HEK293 (cell line): ENCODE measurements around the gene SLC6A6.

Source experiments
- TSHZ1 ChIP-seq: fragments of 450-650 bp; formaldehyde crosslinking; IDR thresholded peaks from 2 replicates; pipeline ENCODE4 v1.5.1; 2016; ENCODE audit warnings: missing biosample characterization, missing genetic modification characterization, borderline replicate concordance
- ZBTB20 ChIP-seq: fragments of 450-650 bp; formaldehyde crosslinking; IDR thresholded peaks from 2 replicates; pipeline ENCODE4 v1.5.1; 2016; ENCODE audit warnings: missing biosample characterization, missing genetic modification characterization
- ZNF114 ChIP-seq: fragments of 450-650 bp; formaldehyde crosslinking; IDR thresholded peaks from 2 replicates; pipeline ENCODE4 v1.5.0; 2017; ENCODE audit warnings: missing biosample characterization, missing genetic modification characterization
- ZNF23 ChIP-seq: fragments of 450-650 bp; formaldehyde crosslinking; IDR thresholded peaks from 2 replicates; pipeline ENCODE4 v1.5.1; 2016; ENCODE audit warnings: missing biosample characterization, missing genetic modification characterization, borderline replicate concordance
- ZNF670 ChIP-seq: fragments of 450-650 bp; formaldehyde crosslinking; IDR thresholded peaks from 2 replicates; pipeline ENCODE4 v1.5.1; 2016; ENCODE audit warnings: missing biosample characterization, missing genetic modification characterization, low read depth
- TF ChIP-seq, protein P1 (sequence below): fragments of 450-650 bp; formaldehyde crosslinking; IDR thresholded peaks from 2 replicates; pipeline ENCODE4 v1.5.1; 2016; ENCODE audit warnings: missing biosample characterization, missing genetic modification characterization
- TF ChIP-seq, protein P2 (sequence below): fragments of 450-650 bp; formaldehyde crosslinking; IDR thresholded peaks from 2 replicates; pipeline ENCODE4 v1.5.1; 2017; ENCODE audit warnings: missing biosample characterization, missing genetic modification characterization

GRCh38 chr3:14536055-14536815, 133.8 kb downstream of the SLC6A6 start:
- TF ChIP-seq, protein P1, sequence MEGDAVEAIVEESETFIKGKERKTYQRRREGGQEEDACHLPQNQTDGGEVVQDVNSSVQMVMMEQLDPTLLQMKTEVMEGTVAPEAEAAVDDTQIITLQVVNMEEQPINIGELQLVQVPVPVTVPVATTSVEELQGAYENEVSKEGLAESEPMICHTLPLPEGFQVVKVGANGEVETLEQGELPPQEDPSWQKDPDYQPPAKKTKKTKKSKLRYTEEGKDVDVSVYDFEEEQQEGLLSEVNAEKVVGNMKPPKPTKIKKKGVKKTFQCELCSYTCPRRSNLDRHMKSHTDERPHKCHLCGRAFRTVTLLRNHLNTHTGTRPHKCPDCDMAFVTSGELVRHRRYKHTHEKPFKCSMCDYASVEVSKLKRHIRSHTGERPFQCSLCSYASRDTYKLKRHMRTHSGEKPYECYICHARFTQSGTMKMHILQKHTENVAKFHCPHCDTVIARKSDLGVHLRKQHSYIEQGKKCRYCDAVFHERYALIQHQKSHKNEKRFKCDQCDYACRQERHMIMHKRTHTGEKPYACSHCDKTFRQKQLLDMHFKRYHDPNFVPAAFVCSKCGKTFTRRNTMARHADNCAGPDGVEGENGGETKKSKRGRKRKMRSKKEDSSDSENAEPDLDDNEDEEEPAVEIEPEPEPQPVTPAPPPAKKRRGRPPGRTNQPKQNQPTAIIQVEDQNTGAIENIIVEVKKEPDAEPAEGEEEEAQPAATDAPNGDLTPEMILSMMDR: no peak
- no peak for TF ChIP-seq ZNF670 (tag by site-specific recombination)
- no peak for TF ChIP-seq ZNF114 (tag by site-specific recombination)
- TF ChIP-seq ZBTB20 (tag by site-specific recombination): no peak
- TF ChIP-seq, protein P2, sequence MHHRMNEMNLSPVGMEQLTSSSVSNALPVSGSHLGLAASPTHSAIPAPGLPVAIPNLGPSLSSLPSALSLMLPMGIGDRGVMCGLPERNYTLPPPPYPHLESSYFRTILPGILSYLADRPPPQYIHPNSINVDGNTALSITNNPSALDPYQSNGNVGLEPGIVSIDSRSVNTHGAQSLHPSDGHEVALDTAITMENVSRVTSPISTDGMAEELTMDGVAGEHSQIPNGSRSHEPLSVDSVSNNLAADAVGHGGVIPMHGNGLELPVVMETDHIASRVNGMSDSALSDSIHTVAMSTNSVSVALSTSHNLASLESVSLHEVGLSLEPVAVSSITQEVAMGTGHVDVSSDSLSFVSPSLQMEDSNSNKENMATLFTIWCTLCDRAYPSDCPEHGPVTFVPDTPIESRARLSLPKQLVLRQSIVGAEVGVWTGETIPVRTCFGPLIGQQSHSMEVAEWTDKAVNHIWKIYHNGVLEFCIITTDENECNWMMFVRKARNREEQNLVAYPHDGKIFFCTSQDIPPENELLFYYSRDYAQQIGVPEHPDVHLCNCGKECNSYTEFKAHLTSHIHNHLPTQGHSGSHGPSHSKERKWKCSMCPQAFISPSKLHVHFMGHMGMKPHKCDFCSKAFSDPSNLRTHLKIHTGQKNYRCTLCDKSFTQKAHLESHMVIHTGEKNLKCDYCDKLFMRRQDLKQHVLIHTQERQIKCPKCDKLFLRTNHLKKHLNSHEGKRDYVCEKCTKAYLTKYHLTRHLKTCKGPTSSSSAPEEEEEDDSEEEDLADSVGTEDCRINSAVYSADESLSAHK (tag by site-specific recombination): no peak
- TF ChIP-seq ZNF23: no peak
- no peak for TF ChIP-seq TSHZ1
